Smooth muscle cell (in vitro differentiated cells): Measurements from ENCODE around the gene ACE2. TPM values are rescaled to one million over a fixed set of nuclear protein-coding genes. Genes with fewer than 3 reads are reported as not detected.

ENCODE experiments used
- DNase-seq: peaks from one replicate; lab custom pipeline; 2025; ENCODE audit not compliant: unreplicated experiment; lab: John Stamatoyannopoulos, UW
- H2AFZ ChIP-seq: fragments of 200-600 bp; sonication (generic); 2 replicates; pipeline ENCODE4 v1.6.0; 2016; ENCODE audit warnings: antibody characterized with exemption, low read depth, mild to moderate bottlenecking
- H3F3A ChIP-seq: fragments of 200-600 bp; sonication (generic); 2 replicates; pipeline ENCODE4 v1.6.0; 2017; ENCODE audit warnings: antibody characterized with exemption, low read depth
- H3K27ac ChIP-seq: fragments of 200-600 bp; sonication (generic); 2 replicates; pipeline ENCODE4 v1.5.1; 2016; ENCODE audit warnings: low read depth, mild to moderate bottlenecking
- H3K27me3 ChIP-seq: fragments of 200-600 bp; sonication (generic); 2 replicates; pipeline ENCODE4 v1.6.1; 2016; ENCODE audit warnings: low read depth, mild to moderate bottlenecking
- H3K36me3 ChIP-seq: fragments of 200-600 bp; sonication (generic); 2 replicates; pipeline ENCODE4 v1.5.1; 2016; ENCODE audit warnings: low read depth
- H3K4me1 ChIP-seq: fragments of 200-600 bp; sonication (generic); 2 replicates; pipeline ENCODE4 v1.5.1; 2016; ENCODE audit warnings: low read depth
- H3K4me2 ChIP-seq: fragments of 200-600 bp; sonication (generic); 2 replicates; pipeline ENCODE4 v1.6.0; 2016; ENCODE audit warnings: mild to moderate bottlenecking
- H3K4me3 ChIP-seq: fragments of 200-600 bp; sonication (generic); 2 replicates; pipeline ENCODE4 v1.5.1; 2016; ENCODE audit warnings: mild to moderate bottlenecking
- H3K79me2 ChIP-seq: fragments of 200-600 bp; sonication (generic); 2 replicates; pipeline ENCODE4 v1.6.0; 2016; ENCODE audit warnings: low read depth, mild to moderate bottlenecking
- H3K9ac ChIP-seq: fragments of 200-600 bp; sonication (generic); 2 replicates; pipeline ENCODE4 v1.6.0; 2016; ENCODE audit warnings: low read depth
- H3K9me3 ChIP-seq: fragments of 200-600 bp; sonication (generic); replicated peaks from 2 replicates; pipeline ENCODE4 v1.5.1; 2016; ENCODE audit warnings: low read depth
- H4K20me1 ChIP-seq: fragments of 200-600 bp; sonication (generic); 2 replicates; pipeline ENCODE4 v1.6.0; 2016; ENCODE audit warnings: low read depth
- CTCF ChIP-seq: fragments of 200-600 bp; sonication (generic); IDR thresholded peaks from 2 replicates; pipeline ENCODE4 v1.5.1; 2017; ENCODE audit warnings: borderline replicate concordance, mild to moderate bottlenecking, antibody characterized with exemption; ENCODE audit not compliant: insufficient read depth, poor library complexity, severe bottlenecking
- WGBS: methylation state at CpG from one replicate; pipeline ENCODE4 v1.1.7; 2016; ENCODE audit warnings: low lambda C conversion rate; 5-methylcytosine and 5-hydroxymethylcytosine counted together
- polyA plus RNA-seq: library from polyadenylated mRNA; unstranded; fragments of >200 nt; fragmentation: Nextera tagmentation; extraction: Ambion mirVana; gene quantifications from 2 replicates; pipeline ENCODE4 v1.2.1, GENCODE V29; 2016
- total RNA-seq: library from RNA; depleted of rRNA; stranded (reverse); fragments of >200 nt; gene quantifications from 2 replicates; pipeline ENCODE4 v1.2.3, GENCODE V29; 2014

ACE2 gene
- total and polyA plus RNA-seq, 2 experiments from 2014 or later: 1.0 to 1.6 TPM

GRCh38 chrX:15514279-15514678 lies 86.5 kb downstream of the ACE2 start:
- Histone ChIP-seq H4K20me1 (no peaks in the 10 kb centered on the region), H3K27me3 (no peaks in the 10 kb centered on the region), H3K79me2 (no peaks in the 10 kb centered on the region), H3K4me1 (no peaks in the 10 kb centered on the region), H2AFZ (no peak overlapping the region), H3K4me2 (no peak overlapping the region), H3K36me3 (no peaks in the 10 kb centered on the region), H3K4me3 (no peak overlapping the region), H3F3A (no peaks in the 10 kb centered on the region), H3K9me3 (no peaks in the 10 kb centered on the region), H3K9ac (no peak overlapping the region), H3K27ac (no peak overlapping the region)
- WGBS: 67% methylated on average over 1 of the region's 1 CpG
- no peak for DNase-seq
- TF ChIP-seq CTCF: no peak

DNA sequence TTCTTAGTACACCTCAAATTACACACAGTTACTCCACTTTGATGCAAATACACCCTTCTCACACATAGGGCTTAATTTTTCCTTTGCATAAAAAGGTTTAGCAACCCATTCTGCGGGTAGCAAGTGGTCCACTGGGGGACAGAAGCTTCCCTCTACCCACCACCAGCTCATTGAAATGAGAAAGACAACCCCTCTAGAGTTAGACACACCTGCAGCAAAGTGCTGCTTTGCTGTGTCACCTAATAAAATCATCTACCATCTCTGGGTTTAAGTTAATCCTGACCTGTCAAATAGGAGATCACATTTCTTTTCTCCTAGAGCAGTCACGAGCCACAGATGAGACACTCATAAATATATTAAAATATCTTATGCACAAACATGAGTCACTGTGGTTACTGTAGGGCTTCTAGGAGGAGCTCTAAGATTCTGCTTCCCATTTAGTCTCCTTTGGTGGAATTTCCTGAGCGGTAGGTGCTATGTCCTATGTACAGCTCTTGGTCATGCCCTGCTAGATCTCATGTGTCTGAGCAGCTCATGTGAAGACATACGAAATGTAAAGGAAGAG lies 88.3 kb downstream of the ACE2 start:
- Histone ChIP-seq H3K27me3 (no peaks in the 10 kb centered on the region), H3K9ac (no peak overlapping the region), H3F3A (no peaks in the 10 kb centered on the region), H3K4me1 (no peaks in the 10 kb centered on the region), H3K4me3 (no peak overlapping the region), H3K27ac (no peak overlapping the region), H3K4me2 (no peak overlapping the region), H3K36me3 (no peaks in the 10 kb centered on the region), H3K79me2 (no peaks in the 10 kb centered on the region), H4K20me1 (no peaks in the 10 kb centered on the region), H3K9me3 (no peaks in the 10 kb centered on the region), H2AFZ (no peak overlapping the region)
- no peak for DNase-seq
- TF ChIP-seq CTCF: no peak
- 69% methylated on average over 4 of the region's 4 CpGs for WGBS

DNA sequence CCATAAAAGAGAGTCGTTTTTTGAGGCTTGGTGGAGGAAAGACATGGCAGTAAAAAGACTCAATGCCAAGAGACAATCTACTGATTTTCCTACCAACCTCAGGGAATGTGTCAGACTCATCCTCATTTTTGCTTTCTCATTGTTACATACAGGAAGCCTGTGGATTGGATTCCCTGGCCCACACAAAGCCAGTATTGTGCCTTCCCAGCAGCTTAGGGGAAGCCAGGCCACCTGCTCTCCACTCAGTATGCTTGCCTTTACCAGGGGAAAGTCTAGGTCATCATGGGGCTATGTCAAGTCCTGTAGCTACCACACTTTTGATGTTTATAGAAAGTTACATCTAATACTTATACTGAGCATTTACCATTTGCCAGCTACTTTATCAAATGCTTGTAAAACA lies 89.2 kb downstream of the ACE2 start:
- no peak overlapping the region for H3K4me3 ChIP-seq
- H4K20me1 ChIP-seq: no peaks in the 10 kb centered on the region
- H3K36me3 ChIP-seq: no peaks in the 10 kb centered on the region

More for the DNA sequence above, 89.2 kb downstream of the ACE2 start:
- Histone ChIP-seq H3K4me2 (no peak overlapping the region), H3K27ac (no peak overlapping the region), H3F3A (no peaks in the 10 kb centered on the region), H3K4me1 (no peaks in the 10 kb centered on the region), H3K27me3 (no peaks in the 10 kb centered on the region), H3K9me3 (no peaks in the 10 kb centered on the region), H2AFZ (no peak overlapping the region), H3K79me2 (no peaks in the 10 kb centered on the region), H3K9ac (no peak overlapping the region)
- DNase-seq: no peak
- 63% methylated on average over 1 of the region's 1 CpG for WGBS
- TF ChIP-seq CTCF: no peak

Other genes starting within 250 kb of the ACE2 start
- gene VEGFD, start 216.5 kb downstream of the ACE2 start, total RNA-seq: 0.90 TPM in 1 of 2 replicates, not detected in the other
- 0.38 and 0.72 TPM in 2 replicates for gene VEGFD, start 216.5 kb downstream of the ACE2 start, polyA plus RNA-seq
- gene PIR, start 107.6 kb downstream of the ACE2 start, total RNA-seq: 5.4 and 9.3 TPM in 2 replicates
- gene PIR, start 107.6 kb downstream of the ACE2 start, polyA plus RNA-seq: 14.3 and 16.5 TPM in 2 replicates
- gene BMX, start 100.2 kb downstream of the ACE2 start, total RNA-seq: not detected in 2 replicates
- gene BMX, start 100.2 kb downstream of the ACE2 start, polyA plus RNA-seq: not detected in 2 replicates
- 1.1 and 3.1 TPM in 2 replicates for gene CLTRN, start 63.8 kb upstream of the ACE2 start, total RNA-seq
- 1.9 and 2.4 TPM in 2 replicates for gene CLTRN, start 63.8 kb upstream of the ACE2 start, polyA plus RNA-seq
- 10.1 and 15.9 TPM in 2 replicates for gene CA5B, start 137.3 kb upstream of the ACE2 start, total RNA-seq
- gene CA5B, start 137.3 kb upstream of the ACE2 start, polyA plus RNA-seq: 9.0 and 10.3 TPM in 2 replicates
- 7.1 and 20.6 TPM in 2 replicates for gene ZRSR2, start 189.5 kb upstream of the ACE2 start, total RNA-seq
- gene ZRSR2, start 189.5 kb upstream of the ACE2 start, polyA plus RNA-seq: 23.9 and 32.4 TPM in 2 replicates